Mesenchymal stem cell (in vitro differentiated cells and primary cell): Measurements from ENCODE around the gene EIF4EBP2.

ENCODE experiments used
- DNase-seq: peaks from one replicate; pipeline ENCODE4 v3.0.0-alpha.2; 2013
- H2AFZ ChIP-seq: one replicate; pipeline ENCODE4 v1.6.1; 2013; ENCODE audit warnings: low read depth, mild to moderate bottlenecking, control low read depth, inconsistent platforms, low read length, moderate library complexity
- H2AK5ac ChIP-seq: 2 replicates; pipeline ENCODE4 v1.6.1; 2013; ENCODE audit warnings: low read length, moderate library complexity, mild to moderate bottlenecking, inconsistent platforms; ENCODE audit not compliant: severe bottlenecking
- H2BK120ac ChIP-seq: one replicate; pipeline ENCODE4 v1.6.1; 2013; ENCODE audit warnings: low read depth, mild to moderate bottlenecking, inconsistent platforms, low read length, moderate library complexity
- H2BK12ac ChIP-seq, 2 experiments: one replicate each; pipeline ENCODE4 v1.6.1; 2013; ENCODE audit warnings: inconsistent platforms in 2 of 2, low read length in 2 of 2, mild to moderate bottlenecking in 2 of 2, moderate library complexity in 2 of 2, control low read depth in 1 of 2
- H2BK15ac ChIP-seq: one replicate; pipeline ENCODE4 v1.6.1; 2013; ENCODE audit warnings: mild to moderate bottlenecking, low read depth, inconsistent platforms; ENCODE audit not compliant: poor library complexity, severe bottlenecking
- H2BK5ac ChIP-seq: 2 replicates; pipeline ENCODE4 v1.6.1; 2013; ENCODE audit warnings: low read depth, mild to moderate bottlenecking, low read length, control low read depth, inconsistent platforms; ENCODE audit not compliant: poor library complexity, severe bottlenecking
- H3K14ac ChIP-seq, 2 experiments: one replicate each; pipeline ENCODE4 v1.6.1; 2013; ENCODE audit warnings: inconsistent platforms in 2 of 2, low read length in 2 of 2, control low read depth in 1 of 2, mild to moderate bottlenecking in 1 of 2, moderate library complexity in 1 of 2
- H3K18ac ChIP-seq, 2 experiments: one replicate each; pipeline ENCODE4 v1.6.1; 2013; ENCODE audit warnings: inconsistent platforms in 2 of 2, low read length in 2 of 2, control low read depth in 1 of 2, low read depth in 1 of 2, mild to moderate bottlenecking in 1 of 2
- H3K23ac ChIP-seq, 2 experiments: one replicate each; pipeline ENCODE4 v1.6.1; 2013; ENCODE audit warnings: inconsistent platforms in 2 of 2, low read length in 2 of 2, mild to moderate bottlenecking in 2 of 2, moderate library complexity in 2 of 2, control low read depth in 1 of 2
- H3K27ac ChIP-seq: 2 replicates; pipeline ENCODE4 v1.5.1; 2013; ENCODE audit warnings: mild to moderate bottlenecking, moderate library complexity, low read length, control low read depth, inconsistent platforms; ENCODE audit not compliant: poor library complexity, severe bottlenecking
- H3K27me3 ChIP-seq, 2 experiments: 2 replicates each; pipeline versions ENCODE4 v1.6.1 to v1.7.0; 2013; ENCODE audit warnings: low read length in 2 of 2, mild to moderate bottlenecking in 2 of 2, moderate library complexity in 2 of 2, control low read depth in 1 of 2, inconsistent platforms in 1 of 2; ENCODE audit not compliant: control insufficient read depth in 1 of 2, insufficient read depth in 1 of 2
- H3K36me3 ChIP-seq, 2 experiments: 2 replicates each; pipeline versions ENCODE4 v1.6.1 to v1.7.0; 2013; ENCODE audit warnings: low read length in 2 of 2, control low read depth in 1 of 2, inconsistent platforms in 1 of 2, low read depth in 1 of 2, mild to moderate bottlenecking in 1 of 2; ENCODE audit not compliant: insufficient read depth in 2 of 2, control insufficient read depth in 1 of 2
- H3K4ac ChIP-seq, 2 experiments: one replicate each; pipeline ENCODE4 v1.6.1; 2013; ENCODE audit warnings: inconsistent platforms in 2 of 2, low read length in 2 of 2, mild to moderate bottlenecking in 2 of 2, moderate library complexity in 2 of 2, control low read depth in 1 of 2, low read depth in 1 of 2
- H3K4me1 ChIP-seq: 2 replicates; pipeline ENCODE4 v1.6.1; 2013; ENCODE audit warnings: low read depth, low read length, control low read depth; ENCODE audit not compliant: control insufficient read depth, insufficient read depth
- H3K4me2 ChIP-seq: 2 replicates; pipeline ENCODE4 v1.6.1; 2013; ENCODE audit warnings: low read length, mild to moderate bottlenecking, inconsistent platforms; ENCODE audit not compliant: poor library complexity, severe bottlenecking
- H3K4me3 ChIP-seq, 2 experiments: 2 replicates each; pipeline versions ENCODE4 v1.5.1 to v1.7.0; 2013; ENCODE audit warnings: low read length in 2 of 2, mild to moderate bottlenecking in 2 of 2, control low read depth in 1 of 2, low read depth in 1 of 2; ENCODE audit not compliant: insufficient read depth in 1 of 2
- H3K79me1 ChIP-seq: replicated peaks from 2 replicates; pipeline ENCODE4 v1.6.1; 2013; ENCODE audit warnings: mild to moderate bottlenecking, control low read depth, low read length, inconsistent platforms; ENCODE audit not compliant: poor library complexity, severe bottlenecking
- H3K9ac ChIP-seq: 2 replicates; pipeline ENCODE4 v1.7.0; 2013; ENCODE audit warnings: mild to moderate bottlenecking, low read length, moderate library complexity
- H3K9me3 ChIP-seq: 2 replicates; pipeline ENCODE4 v1.7.0; 2013; ENCODE audit warnings: mild to moderate bottlenecking, low read length; ENCODE audit not compliant: control insufficient read depth
- H4K8ac ChIP-seq: one replicate; pipeline ENCODE4 v1.6.1; 2013; ENCODE audit warnings: inconsistent platforms, mild to moderate bottlenecking, low read length, moderate library complexity
- H4K91ac ChIP-seq: one replicate; pipeline ENCODE4 v1.6.1; 2013; ENCODE audit warnings: mild to moderate bottlenecking, low read length, inconsistent platforms
- WGBS: methylation state at CpG from one replicate; pipeline ENCODE4 v1.1.7; 2013; ENCODE audit warnings: mixed read lengths; 5-methylcytosine and 5-hydroxymethylcytosine counted together

The EIF4EBP2 gene

GRCh38 chr10:70410608-70411007 is 6.7 kb downstream of the EIF4EBP2 start:
- DNase-seq, result no peak
- no peak overlapping the region for H3K18ac ChIP-seq
- peaks cover 0 to 27% of the 10 kb centered on the region in 2 experiments for H3K36me3 ChIP-seq
- H3K4me3 ChIP-seq, result no peak overlapping the region
- H2BK120ac ChIP-seq, result no peak overlapping the region
- H3K9ac ChIP-seq, result no peak overlapping the region
- H3K4ac ChIP-seq, result no peak overlapping the region
- H3K9me3 ChIP-seq, result no peaks in the 10 kb centered on the region
- no peak overlapping the region for H4K8ac ChIP-seq
- no peak overlapping the region for H3K4me2 ChIP-seq
- no peak overlapping the region for H3K23ac ChIP-seq
- H2BK12ac ChIP-seq, result no peak overlapping the region
- H4K91ac ChIP-seq, result no peak overlapping the region
- no peaks in the 10 kb centered on the region for H3K27me3 ChIP-seq
- H3K27ac ChIP-seq, result no peak overlapping the region
- no CpG with 5 or more reads among the region's 1 CpG for WGBS
- H2BK15ac ChIP-seq, result no peak overlapping the region
- no peak overlapping the region for H2AFZ ChIP-seq
- no peak overlapping the region for H2BK5ac ChIP-seq
- no peak overlapping the region for H3K14ac ChIP-seq
- H3K4me1 ChIP-seq, result peaks cover 7% of the 10 kb centered on the region
- H3K79me1 ChIP-seq, result peaks cover 11% of the 10 kb centered on the region
- H2AK5ac ChIP-seq, result no peak overlapping the region

GRCh38 chr10:70412356-70412755 is 8.4 kb downstream of the EIF4EBP2 start:
- Histone ChIP-seq H3K14ac (no peak overlapping the region), H4K91ac (no peak overlapping the region), H2BK15ac (no peak overlapping the region), H2BK5ac (no peak overlapping the region), H3K18ac (no peak overlapping the region), H2AFZ (no peak overlapping the region), H3K4me1 (peaks cover 3% of the 10 kb centered on the region), H3K4me2 (no peak overlapping the region), H3K9me3 (no peaks in the 10 kb centered on the region), H3K9ac (no peak overlapping the region), H2AK5ac (no peak overlapping the region), H3K4ac (no peak overlapping the region), H2BK120ac (no peak overlapping the region), H3K23ac (no peak overlapping the region), H3K79me1 (peaks cover 18% of the 10 kb centered on the region), H3K36me3 (peaks cover 0 to 27% of the 10 kb centered on the region in 2 experiments), H3K27me3 (no peaks in the 10 kb centered on the region), H3K4me3 (no peak overlapping the region), H3K27ac (no peak overlapping the region), H4K8ac (no peak overlapping the region), H2BK12ac (no peak overlapping the region)
- 100% methylated on average over 2 of the region's 4 CpGs for WGBS
- no peak for DNase-seq

GRCh38 chr10:70417568-70417967 is 13.6 kb downstream of the EIF4EBP2 start:
- H2AFZ ChIP-seq, result no peak overlapping the region
- WGBS, result 100% methylated on average over 1 of the region's 1 CpG

GRCh38 chr10:70418229-70418628 is 14.3 kb downstream of the EIF4EBP2 start:
- no peak overlapping the region for H4K91ac ChIP-seq
- DNase-seq, result peak; percentile 72
- no peaks in the 10 kb centered on the region for H3K27me3 ChIP-seq
- no peak overlapping the region for H3K4me2 ChIP-seq
- no peak overlapping the region for H2AFZ ChIP-seq
- peaks cover 34% of the 10 kb centered on the region for H3K79me1 ChIP-seq
- no peak overlapping the region for H2BK5ac ChIP-seq
- no peak overlapping the region for H2BK12ac ChIP-seq
- peak overlapping the region; percentile 49 for H2BK120ac ChIP-seq
- H3K18ac ChIP-seq, result no peak overlapping the region
- H3K23ac ChIP-seq, result no peak overlapping the region
- H3K36me3 ChIP-seq, result peaks cover 23 to 43% of the 10 kb centered on the region in 2 experiments
- no peak overlapping the region for H3K14ac ChIP-seq
- H3K27ac ChIP-seq, result no peak overlapping the region
- H2AK5ac ChIP-seq, result peak overlapping the region; percentile 51
- no CpG with 5 or more reads among the region's 1 CpG for WGBS
- H3K4ac ChIP-seq, result no peak overlapping the region
- peak overlapping the region; percentile 25 for H3K9ac ChIP-seq
- peak overlapping the region; percentile 75 for H4K8ac ChIP-seq
- peaks cover 4% of the 10 kb centered on the region for H3K4me1 ChIP-seq
- no peak overlapping the region for H2BK15ac ChIP-seq
- H3K9me3 ChIP-seq, result no peaks in the 10 kb centered on the region
- peak overlapping the region in 1 of 2 experiments; percentile 44 for H3K4me3 ChIP-seq

More at GRCh38 chr10:70417568-70417967, 13.6 kb downstream of the EIF4EBP2 start:
- Histone ChIP-seq H3K27ac (no peak overlapping the region), H2BK12ac (no peak overlapping the region), H2BK5ac (no peak overlapping the region), H3K14ac (no peak overlapping the region), H3K4me2 (no peak overlapping the region), H2BK120ac (no peak overlapping the region), H4K8ac (no peak overlapping the region), H3K36me3 (peaks cover 22 to 36% of the 10 kb centered on the region in 2 experiments), H3K4me1 (peaks cover 5% of the 10 kb centered on the region), H3K27me3 (no peaks in the 10 kb centered on the region), H3K9ac (peak overlapping the region; percentile 25), H4K91ac (no peak overlapping the region), H3K23ac (no peak overlapping the region), H3K18ac (no peak overlapping the region), H2AK5ac (no peak overlapping the region), H3K79me1 (peaks cover 33% of the 10 kb centered on the region), H3K4ac (no peak overlapping the region), H3K4me3 (peak overlapping the region in 1 of 2 experiments; percentile 44), H3K9me3 (no peaks in the 10 kb centered on the region), H2BK15ac (no peak overlapping the region)
- peak; percentile 23 for DNase-seq
